ENCODE data around the gene RHOT2.

The RHOT2 gene

GRCh38 chr16:709566-710499 is 41.9 kb downstream of the RHOT2 start:
- TF ChIP-seq CTCF (IDR thresholded peaks at IDR 0.05) = no peak

GRCh38 chr16:710500-711075 is 42.7 kb downstream of the RHOT2 start:
- TF ChIP-seq CTCF (IDR thresholded peaks at IDR 0.05) = no peak

GRCh38 chr16:711084-711483 is 43.2 kb downstream of the RHOT2 start:
- no peak for TF ChIP-seq CTCF (IDR thresholded peaks at IDR 0.05)

- peak; percentile 87 for TF ChIP-seq CTCF (IDR thresholded peaks at IDR 0.05)
Observed at GRCh38 chr16:711548-712320, 43.8 kb downstream of the RHOT2 start.

- peak; percentile 42 for TF ChIP-seq CTCF (IDR thresholded peaks at IDR 0.05)
Observed at GRCh38 chr16:712740-713250, 44.9 kb downstream of the RHOT2 start.

GRCh38 chr16:714079-714478 is 46.1 kb downstream of the RHOT2 start:
- TF ChIP-seq CTCF (IDR thresholded peaks at IDR 0.05) = no peak
